Amniotic epithelial cell (primary cell): ENCODE measurements around the gene MAD1L1.
"Not testable (repeated sequence)": the region's sequence is repeated elsewhere in the genome, so short reads cannot be mapped to it uniquely, and the experiment has no call there.

Experiments used
- DNase-seq: peaks from one replicate; pipeline ENCODE4 v3.0.0-alpha.2; 2010; ENCODE audit warnings: low read depth

Gene MAD1L1

GRCh38 chr7:1971946-1972654 is 260.6 kb downstream of the MAD1L1 start:
- no peak for DNase-seq

DNA sequence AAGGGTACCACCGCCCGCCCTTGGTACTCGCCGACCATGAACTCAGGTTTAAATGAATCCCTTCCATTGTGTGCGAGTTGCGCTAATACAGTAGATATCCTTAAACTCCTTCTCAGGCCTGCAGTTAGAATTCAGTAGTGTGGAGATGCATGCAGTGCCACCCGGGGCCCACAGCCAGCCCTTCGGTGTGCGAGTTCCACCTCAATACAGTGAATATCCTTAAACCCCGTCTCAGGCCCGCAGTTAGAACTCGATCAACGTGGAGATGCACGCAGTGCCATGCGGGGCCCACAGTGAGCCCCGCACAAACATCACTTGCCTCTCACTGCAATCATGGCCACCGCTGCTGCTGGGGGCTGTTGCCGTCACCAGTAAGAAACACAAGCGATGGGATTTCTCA is 261.9 kb downstream of the MAD1L1 start:
- DNase-seq, result no peak

DNA sequence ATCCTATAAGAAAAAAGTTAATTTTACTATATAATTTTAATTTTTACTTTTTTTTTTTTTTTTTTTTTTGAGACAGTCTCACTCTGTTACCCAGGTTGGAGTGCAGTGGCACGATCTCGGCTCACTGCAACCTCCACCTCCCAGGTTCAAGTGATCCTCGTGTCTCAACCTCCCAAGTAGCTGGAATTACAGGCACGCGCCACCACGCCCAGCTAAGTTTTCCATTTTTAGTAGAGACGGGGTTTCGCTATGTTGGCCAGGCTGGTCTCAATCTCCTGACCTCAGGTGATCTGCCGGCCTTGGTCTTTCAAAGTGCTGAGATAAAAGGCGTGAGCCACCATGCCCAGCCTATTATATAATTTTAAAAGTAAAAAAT is 262.5 kb downstream of the MAD1L1 start:
- not testable (repeated sequence) for DNase-seq

GRCh38 chr7:1969459-1970284 is 263.1 kb downstream of the MAD1L1 start:
- DNase-seq, result no peak

GRCh38 chr7:1968397-1969111 is 264.2 kb downstream of the MAD1L1 start:
- no peak for DNase-seq

DNA sequence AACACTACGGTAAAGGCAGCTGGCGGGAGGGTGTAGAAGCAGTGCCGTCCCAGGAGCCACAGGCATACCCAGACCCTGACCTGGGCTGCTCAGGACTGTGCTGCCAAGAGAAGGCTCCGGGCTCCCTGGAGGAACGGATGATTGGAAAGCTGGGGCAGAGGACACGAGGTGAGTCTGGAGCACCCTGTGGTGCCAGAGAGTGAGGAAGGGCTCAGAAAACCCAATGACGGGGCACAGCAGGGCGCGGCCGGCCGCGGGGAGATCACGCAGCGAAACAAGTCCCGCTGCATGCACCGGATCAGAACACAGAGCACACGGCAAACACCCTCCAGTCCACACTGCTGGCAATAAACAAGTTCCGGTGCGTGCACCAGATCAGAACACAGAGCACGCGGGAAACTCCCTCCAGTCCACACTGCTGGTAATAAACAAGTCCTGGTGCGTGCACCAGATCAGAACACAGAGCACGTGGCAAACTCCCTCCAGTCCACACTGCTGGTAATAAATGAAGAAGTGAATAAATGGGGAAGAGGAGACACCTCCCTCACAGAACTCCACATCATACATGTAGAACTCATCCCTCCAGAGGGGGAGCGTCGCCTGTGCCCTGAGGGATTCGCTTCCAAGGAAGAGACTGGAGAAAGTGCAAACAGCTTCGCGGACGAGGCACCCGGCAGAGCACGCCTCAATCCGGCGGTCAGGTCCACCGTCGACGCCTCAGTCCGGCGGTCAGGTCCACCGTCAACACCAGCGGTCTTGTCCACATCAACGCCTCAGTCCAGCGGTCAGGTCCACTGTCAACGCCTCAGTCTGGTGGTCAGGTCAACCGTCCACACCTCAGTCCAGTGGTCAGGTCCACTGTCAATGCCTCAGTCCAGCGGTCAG is 265.0 kb downstream of the MAD1L1 start:
- DNase-seq, result no peak

DNA sequence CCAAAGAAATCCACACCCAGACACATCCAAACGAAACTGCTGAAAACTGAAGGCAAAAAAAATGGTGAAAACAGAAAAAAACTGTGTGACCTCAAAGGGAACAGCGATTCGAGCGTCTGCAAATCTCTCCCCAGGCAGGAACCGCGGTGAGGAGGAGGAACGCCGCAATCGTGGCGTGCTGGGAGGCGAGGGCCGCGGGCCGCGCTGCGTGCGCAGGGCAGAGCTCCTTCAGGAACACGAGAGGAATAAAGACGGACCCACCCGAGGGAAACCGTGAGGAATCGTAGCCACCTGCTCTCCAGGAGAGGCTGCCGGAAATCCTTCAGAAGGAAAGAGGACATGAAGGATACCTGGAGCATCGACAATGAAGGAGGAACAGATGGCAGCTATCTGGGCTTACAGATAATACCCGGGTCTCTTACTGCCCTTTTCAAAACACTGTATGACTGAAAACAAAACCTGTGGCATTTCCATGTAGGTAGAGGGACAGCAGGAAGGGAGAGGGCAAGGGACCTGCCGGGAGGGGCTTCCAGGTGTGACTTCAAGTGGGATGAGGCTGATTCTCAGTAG is 266.0 kb downstream of the MAD1L1 start:
- no peak for DNase-seq

DNA sequence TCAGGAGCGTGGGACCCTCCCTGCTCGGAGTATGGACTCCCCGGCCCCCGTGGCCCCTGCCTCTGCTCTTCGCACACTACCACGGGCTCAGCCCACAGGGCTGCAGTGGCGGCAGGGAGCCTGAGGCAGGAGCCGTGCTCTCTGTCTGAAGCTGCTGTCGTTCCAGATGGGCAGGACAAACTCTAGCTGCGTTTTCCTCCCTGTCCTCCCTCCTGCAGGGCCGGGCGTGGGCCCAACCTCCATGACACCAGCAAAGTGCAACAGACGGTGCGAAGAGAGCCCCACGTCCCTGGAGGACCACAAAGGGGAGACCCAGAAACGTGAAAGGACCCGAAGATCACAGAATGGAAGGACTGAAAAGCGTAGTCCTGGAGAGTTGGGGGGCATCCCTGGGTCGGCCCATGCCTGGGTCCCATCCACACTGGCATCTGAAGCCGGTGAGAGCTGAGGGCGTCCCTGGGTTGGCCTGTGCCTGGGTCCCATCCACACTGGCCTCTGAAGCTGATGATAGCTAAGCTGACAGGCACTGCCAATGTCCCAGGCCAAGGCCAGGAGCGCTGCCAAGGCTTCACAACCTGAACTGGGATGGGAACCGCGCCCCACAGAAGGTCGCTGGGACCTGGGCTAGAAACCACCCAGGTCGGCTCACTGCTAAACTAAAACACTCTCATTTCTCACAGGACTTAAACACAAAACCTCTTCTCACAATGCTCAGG is 267.0 kb downstream of the MAD1L1 start:
- no peak for DNase-seq

DNA sequence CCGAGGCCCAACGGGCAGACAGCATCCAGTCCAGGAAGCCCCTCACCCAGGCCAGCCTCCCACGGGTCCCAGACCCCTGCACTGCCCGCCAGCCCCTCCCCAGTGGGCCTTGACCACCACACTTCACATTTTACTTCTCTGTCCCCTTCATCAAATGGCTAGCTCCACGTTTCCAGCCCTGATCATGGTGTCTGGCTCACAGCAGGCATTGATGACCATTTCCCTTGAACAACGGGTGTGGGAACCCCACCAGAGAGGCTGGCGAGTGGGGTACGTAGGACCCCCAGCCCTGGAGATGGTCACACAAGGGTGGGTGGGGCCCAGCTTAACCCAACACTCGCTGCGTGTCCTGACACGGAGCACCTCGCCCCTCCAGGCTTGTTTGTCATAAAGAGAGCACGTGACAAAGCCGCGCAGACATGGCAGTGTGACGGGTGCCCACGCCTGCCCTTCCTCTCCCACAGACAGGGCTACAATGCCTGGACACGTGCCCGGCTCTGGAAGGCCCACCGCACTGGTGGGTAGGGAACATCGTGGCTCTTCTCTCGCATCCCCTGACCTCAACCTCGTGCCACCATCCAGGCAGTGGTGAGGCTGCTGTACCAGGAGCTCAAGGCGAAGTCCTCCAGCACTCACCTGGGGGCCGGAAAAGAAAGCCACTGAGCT is 267.7 kb downstream of the MAD1L1 start:
- no peak for DNase-seq

DNA sequence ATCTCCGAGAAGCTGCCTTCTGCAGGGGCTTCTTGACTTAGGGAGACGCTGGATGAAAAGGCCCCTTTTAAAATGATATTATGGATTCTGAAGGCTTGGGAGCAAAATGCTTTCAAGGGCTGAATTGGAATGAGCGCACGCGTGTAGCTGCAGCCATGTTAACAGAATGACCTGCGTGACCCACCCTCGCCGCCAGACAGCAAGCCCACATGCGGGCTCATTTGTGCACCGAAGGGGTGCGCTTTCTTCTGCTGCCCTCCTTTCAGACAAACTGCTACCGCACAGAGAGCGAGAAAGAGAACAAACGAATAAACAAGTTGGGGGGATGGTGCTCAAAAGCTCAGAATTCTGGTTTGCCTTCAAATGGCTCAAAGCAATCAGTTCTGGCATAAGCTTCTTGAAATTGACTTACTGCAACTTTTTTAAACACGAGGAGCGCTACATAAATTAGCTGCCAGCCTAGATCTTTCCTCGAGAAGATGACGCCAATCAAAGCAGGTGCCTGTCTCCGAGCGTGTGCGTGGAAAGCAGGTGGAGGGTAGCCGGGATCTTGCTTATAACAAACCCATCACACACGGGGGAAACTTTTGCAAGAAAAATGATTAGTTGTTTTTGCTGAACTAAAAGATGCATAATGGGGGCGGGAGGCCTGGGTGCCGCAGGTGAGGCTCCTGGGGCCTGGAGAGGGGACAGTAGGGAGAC is 268.4 kb downstream of the MAD1L1 start:
- DNase-seq, result no peak

DNA sequence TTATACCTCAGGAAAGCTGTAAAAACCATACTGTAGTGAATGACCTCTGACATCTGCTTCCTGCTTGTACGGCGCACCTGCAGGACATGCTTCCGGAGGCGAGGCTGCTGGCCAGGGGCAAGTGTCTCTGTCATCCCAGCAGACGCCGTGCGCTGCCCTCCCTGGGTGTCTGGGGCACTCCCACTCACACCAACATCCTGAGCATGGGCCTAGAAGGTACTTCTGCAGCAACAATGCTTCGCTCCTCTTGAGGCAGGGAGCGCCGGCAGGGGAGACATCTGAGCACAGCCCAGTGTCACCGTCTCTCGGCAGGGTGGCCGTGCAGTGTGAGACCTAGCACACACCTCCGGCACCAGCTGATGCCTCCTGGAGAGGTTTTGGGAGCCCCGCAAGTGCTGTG is 269.2 kb downstream of the MAD1L1 start:
- DNase-seq, result no peak

DNA sequence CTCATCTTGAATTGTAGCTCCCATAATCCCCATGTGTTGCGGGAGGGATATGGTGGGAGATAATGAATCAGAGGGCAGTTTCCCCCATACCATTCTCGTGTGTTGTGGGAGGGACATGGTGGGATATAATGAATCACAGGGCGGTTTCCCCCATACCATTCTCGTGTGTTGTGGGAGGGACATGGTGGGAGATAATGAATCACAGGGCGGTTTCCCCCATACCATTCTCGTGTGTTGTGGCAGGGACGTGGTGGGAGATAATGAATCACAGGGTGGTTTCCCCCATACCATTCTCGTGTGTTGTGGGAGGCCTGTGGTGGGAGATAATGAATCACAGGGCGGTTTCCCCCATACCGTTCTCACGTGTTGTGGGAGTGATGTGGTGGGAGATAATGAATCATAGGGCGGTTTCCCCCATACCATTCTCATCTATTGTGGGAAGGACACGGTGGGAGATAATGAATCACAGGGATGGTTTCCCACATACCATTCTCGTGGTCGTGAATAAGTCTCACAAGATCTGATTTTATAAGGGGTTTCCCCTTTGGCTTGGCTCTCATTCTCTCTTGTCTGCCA is 271.0 kb downstream of the MAD1L1 start:
- DNase-seq, result peak; percentile 93

- DNase-seq, result no peak
Measured at GRCh38 chr7:1959305-1959704, 273.4 kb downstream of the MAD1L1 start.

DNA sequence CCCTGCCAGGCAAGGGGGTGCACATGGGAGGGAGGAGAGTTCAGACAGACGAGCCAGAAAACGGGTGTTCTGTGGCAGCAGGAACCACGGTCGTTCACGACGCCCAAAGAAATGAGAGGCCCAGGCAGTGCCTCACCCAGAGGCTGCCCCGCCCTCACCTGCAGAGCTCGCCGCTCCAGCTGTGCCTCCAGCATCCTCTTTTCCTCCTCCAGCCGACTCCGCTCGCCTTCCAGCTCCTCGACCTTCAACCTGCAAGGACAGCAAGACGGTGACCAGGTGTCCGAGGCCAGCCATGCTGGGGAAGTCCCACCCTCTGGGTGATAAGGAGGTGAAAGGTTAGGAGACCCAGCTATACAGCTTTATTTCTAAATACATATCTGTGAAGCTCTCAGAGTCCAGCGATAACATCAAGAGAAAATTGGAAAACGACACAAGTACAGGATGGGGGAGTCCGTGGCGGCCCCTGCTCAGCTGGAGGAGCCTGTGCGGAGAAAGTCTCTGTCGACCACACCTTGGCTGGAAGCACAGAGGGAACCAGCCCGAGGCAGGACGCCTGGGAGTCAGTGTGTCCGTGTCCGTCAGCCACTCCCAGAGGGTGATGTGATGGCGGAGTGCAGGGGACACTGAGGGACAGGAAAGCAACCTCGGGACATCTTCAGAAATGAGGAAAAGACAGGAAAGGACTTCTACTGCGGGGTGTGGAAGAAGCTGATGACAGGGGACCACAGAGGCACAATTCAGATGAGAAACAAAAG is 275.1 kb downstream of the MAD1L1 start:
- DNase-seq, result no peak

DNA sequence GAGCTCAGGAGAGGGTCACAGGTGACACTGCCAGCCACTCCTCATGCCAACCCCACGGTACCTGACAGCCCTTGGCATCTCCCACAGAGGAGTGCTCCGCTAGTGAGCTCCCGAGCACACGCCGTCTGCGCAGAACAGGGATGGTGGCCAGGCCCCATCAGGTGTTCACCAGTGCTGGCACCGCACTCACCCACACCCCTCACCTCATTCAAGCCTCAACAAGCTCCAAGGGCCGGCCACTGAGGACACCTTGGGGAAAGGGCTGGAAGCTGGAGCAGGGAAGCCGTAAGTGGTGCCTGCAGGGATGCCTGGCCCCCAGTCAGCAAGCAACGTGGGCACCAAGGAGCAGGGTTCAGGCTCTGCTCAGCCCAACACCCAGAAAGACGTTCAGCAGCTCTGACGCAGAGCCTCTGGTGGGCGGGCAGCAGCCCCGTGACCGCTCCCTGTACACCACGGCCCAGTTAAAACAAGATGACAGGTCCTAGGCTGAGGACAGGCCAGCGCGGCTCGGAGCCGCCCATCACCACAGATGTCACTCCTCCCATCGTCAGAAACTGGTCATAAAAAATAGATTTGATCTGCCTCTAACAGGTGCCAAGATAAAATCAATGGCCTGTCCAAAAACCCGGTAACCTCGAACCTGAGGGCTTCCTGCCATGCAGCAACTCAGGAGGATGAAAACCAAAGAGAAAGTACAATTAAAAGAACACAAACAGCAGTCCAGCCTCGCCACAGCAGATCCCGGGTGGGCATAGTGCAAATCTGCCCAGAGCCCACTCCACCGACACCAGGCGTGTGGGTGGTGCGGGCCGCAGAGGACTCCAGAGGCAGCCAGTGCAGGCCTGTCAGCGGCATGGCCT is 275.9 kb downstream of the MAD1L1 start:
- no peak for DNase-seq

- DNase-seq, result no peak
Measured at GRCh38 chr7:1956141-1956540, 276.6 kb downstream of the MAD1L1 start.

- DNase-seq, result no peak
Measured at GRCh38 chr7:1954366-1955004, 278.3 kb downstream of the MAD1L1 start.
